ENCODE results near the gene HNRNPLL. TPM values are rescaled to one million over a fixed set of nuclear protein-coding genes. Genes with fewer than 3 reads are reported as not detected.

The HNRNPLL gene
- polyA plus RNA-seq, 1 of the 3 experiments (the other 2 are of a cell fraction), result 24.4 TPM

DNA sequence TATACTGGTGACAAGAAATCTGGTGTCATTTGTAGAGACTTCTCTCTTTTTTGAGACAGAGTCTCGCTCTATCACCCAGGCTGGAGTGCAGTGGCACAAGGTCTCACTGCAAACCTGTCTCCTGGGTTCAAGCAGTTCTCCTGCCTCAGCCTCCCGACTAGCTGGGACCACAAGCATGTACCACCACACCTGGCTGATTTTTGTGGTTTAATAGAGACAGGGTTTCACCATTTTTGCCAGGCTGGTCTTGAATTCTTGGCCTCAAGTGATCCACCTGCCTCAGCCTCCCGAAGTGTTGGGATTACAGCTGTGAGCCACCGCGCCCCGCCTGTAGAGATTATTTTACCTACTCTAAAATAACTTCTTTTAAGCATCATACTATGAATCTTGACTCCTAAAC lies 6.5 kb downstream of the HNRNPLL start (continued):
- TF ChIP-seq MEF2A (IDR thresholded peaks at IDR 0.05; ENCODE audit: borderline replicate concordance, low read depth) (no peak), GABPA (IDR thresholded peaks at IDR 0.05; ENCODE audit: low read depth) (no peak), GATA2 (CRISPR knock-in tag; IDR thresholded peaks at IDR 0.05) (no peak)
- TF ChIP-seq, protein P1, sequence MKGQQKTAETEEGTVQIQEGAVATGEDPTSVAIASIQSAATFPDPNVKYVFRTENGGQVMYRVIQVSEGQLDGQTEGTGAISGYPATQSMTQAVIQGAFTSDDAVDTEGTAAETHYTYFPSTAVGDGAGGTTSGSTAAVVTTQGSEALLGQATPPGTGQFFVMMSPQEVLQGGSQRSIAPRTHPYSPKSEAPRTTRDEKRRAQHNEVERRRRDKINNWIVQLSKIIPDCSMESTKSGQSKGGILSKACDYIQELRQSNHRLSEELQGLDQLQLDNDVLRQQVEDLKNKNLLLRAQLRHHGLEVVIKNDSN (IDR thresholded peaks at IDR 0.05; ENCODE audit: borderline replicate concordance, low read depth), result no peak
- TF ChIP-seq, protein P2, sequence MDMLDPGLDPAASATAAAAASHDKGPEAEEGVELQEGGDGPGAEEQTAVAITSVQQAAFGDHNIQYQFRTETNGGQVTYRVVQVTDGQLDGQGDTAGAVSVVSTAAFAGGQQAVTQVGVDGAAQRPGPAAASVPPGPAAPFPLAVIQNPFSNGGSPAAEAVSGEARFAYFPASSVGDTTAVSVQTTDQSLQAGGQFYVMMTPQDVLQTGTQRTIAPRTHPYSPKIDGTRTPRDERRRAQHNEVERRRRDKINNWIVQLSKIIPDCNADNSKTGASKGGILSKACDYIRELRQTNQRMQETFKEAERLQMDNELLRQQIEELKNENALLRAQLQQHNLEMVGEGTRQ (IDR thresholded peaks at IDR 0.05; ENCODE audit: borderline replicate concordance, low read depth, low read length), result no peak
- TF ChIP-seq, protein P3, sequence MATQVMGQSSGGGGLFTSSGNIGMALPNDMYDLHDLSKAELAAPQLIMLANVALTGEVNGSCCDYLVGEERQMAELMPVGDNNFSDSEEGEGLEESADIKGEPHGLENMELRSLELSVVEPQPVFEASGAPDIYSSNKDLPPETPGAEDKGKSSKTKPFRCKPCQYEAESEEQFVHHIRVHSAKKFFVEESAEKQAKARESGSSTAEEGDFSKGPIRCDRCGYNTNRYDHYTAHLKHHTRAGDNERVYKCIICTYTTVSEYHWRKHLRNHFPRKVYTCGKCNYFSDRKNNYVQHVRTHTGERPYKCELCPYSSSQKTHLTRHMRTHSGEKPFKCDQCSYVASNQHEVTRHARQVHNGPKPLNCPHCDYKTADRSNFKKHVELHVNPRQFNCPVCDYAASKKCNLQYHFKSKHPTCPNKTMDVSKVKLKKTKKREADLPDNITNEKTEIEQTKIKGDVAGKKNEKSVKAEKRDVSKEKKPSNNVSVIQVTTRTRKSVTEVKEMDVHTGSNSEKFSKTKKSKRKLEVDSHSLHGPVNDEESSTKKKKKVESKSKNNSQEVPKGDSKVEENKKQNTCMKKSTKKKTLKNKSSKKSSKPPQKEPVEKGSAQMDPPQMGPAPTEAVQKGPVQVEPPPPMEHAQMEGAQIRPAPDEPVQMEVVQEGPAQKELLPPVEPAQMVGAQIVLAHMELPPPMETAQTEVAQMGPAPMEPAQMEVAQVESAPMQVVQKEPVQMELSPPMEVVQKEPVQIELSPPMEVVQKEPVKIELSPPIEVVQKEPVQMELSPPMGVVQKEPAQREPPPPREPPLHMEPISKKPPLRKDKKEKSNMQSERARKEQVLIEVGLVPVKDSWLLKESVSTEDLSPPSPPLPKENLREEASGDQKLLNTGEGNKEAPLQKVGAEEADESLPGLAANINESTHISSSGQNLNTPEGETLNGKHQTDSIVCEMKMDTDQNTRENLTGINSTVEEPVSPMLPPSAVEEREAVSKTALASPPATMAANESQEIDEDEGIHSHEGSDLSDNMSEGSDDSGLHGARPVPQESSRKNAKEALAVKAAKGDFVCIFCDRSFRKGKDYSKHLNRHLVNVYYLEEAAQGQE (IDR thresholded peaks at IDR 0.05; ENCODE audit: low read depth, low read length), result no peak

DNA sequence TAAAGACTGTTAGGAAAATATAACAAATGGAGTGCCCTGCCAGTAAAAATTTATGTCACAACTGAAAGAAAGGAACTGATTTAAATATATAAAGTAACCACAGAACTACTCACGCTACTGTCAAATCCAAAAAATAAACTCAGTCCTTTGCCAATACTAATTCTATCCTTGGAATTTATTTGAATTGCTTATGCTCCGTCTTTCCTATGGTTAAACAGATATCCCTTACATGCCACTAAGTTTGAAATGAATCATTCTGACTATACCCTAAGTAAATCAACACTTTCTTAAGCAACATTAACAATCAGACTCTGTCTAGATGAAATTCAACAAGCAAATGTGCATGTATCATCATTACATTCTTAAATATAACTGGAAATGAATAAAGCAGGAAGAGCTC lies 9.8 kb downstream of the HNRNPLL start:
- ChIA-PET POLR2A (no interaction called here), CTCF (interaction anchor here (1.0 to 23.2 kb wide), 3 partner anchors 9 to 13 kb away, joined by 3 to 308 read pairs (median 11); partner anchors contain the start of gene HNRNPLL)
- H3K4me3 ChIP-seq (ENCODE audit: low read depth in 2 of 2, low read length in 1 of 2), result no peak overlapping the region
- peaks cover 15 to 30% of the 10 kb centered on the region in 2 experiments for H3K36me3 ChIP-seq (replicated peaks in 1 of 2; ENCODE audit: control insufficient read depth in 1 of 2, insufficient read depth in 2 of 2, low read length in 1 of 2)
- no peaks in the 10 kb centered on the region for H3K9me3 ChIP-seq
- H3K9me2 ChIP-seq, result no peaks in the 10 kb centered on the region
- TF ChIP-seq RAD21 (IDR thresholded peaks at IDR 0.05; ENCODE audit: low read length) (no peak), SMC3 (IDR thresholded peaks at IDR 0.05; ENCODE audit: low read depth, low read length) (no peak), POLR2AphosphoS5 (IDR thresholded peaks at IDR 0.05; ENCODE audit: low read depth, low read length) (no peak), TCF12 (IDR thresholded peaks at IDR 0.05) (no peak), GABPA (IDR thresholded peaks at IDR 0.05; ENCODE audit: low read depth) (no peak), ELF1 (IDR thresholded peaks at IDR 0.05) (no peak), EZH2phosphoT487 (IDR thresholded peaks at IDR 0.05; ENCODE audit: borderline replicate concordance, low read depth) (no peak), RXRA (IDR thresholded peaks at IDR 0.05; ENCODE audit: borderline replicate concordance, low read depth) (no peak), JUND (IDR thresholded peaks at IDR 0.05) (no peak)
- TF ChIP-seq, protein P1 (IDR thresholded peaks at IDR 0.05; ENCODE audit: borderline replicate concordance, low read depth), result no peak
- TF ChIP-seq, protein P4, sequence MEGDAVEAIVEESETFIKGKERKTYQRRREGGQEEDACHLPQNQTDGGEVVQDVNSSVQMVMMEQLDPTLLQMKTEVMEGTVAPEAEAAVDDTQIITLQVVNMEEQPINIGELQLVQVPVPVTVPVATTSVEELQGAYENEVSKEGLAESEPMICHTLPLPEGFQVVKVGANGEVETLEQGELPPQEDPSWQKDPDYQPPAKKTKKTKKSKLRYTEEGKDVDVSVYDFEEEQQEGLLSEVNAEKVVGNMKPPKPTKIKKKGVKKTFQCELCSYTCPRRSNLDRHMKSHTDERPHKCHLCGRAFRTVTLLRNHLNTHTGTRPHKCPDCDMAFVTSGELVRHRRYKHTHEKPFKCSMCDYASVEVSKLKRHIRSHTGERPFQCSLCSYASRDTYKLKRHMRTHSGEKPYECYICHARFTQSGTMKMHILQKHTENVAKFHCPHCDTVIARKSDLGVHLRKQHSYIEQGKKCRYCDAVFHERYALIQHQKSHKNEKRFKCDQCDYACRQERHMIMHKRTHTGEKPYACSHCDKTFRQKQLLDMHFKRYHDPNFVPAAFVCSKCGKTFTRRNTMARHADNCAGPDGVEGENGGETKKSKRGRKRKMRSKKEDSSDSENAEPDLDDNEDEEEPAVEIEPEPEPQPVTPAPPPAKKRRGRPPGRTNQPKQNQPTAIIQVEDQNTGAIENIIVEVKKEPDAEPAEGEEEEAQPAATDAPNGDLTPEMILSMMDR (IDR thresholded peaks at IDR 0.05), result no peak
- TF ChIP-seq, protein P5, sequence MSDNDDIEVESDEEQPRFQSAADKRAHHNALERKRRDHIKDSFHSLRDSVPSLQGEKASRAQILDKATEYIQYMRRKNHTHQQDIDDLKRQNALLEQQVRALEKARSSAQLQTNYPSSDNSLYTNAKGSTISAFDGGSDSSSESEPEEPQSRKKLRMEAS (IDR thresholded peaks at IDR 0.05; ENCODE audit: low read depth), result no peak
- peaks cover 100% of the 10 kb centered on the region for H3K79me2 ChIP-seq (ENCODE audit: insufficient read depth)
- peaks cover under 1 to 36% of the 10 kb centered on the region in 2 experiments; a peak in 3 of 4 replicates for H3K4me1 ChIP-seq (ENCODE audit: control insufficient read depth in 1 of 2, insufficient read depth in 2 of 2, low read depth in 1 of 2, low read length in 1 of 2)
- H3K27ac ChIP-seq (ENCODE audit: low read depth in 2 of 2, low read length in 1 of 2), result peak overlapping the region in 1 of 2 experiments; percentile 4; a peak in 1 of 4 replicates
- peaks cover 96% of the 10 kb centered on the region for H4K20me1 ChIP-seq (ENCODE audit: insufficient read depth)
- no peak for DNase-seq
- H3K4me2 ChIP-seq, result no peak overlapping the region
- WGBS (ENCODE audit: low lambda C conversion rate), result 52% methylated on average over 2 of the region's 2 CpGs
- no peak overlapping the region for H3K9ac ChIP-seq
- no peaks in the 10 kb centered on the region for H3K27me3 ChIP-seq (ENCODE audit: insufficient read depth)
- peaks cover 31% of the 10 kb centered on the region for H3F3A ChIP-seq (replicated peaks; ENCODE audit: insufficient read depth)
- H2AFZ ChIP-seq (ENCODE audit: low read depth), result no peak overlapping the region

All from SK-N-SH (cell line).